Mucosa of rectum (tissue), 2 donors: Measurements from ENCODE around the gene ARL3.
"Not testable (repeated sequence)": the region's sequence is repeated elsewhere in the genome, so short reads cannot be mapped to it uniquely, and the experiment has no call there.

Source experiments
- H3K27ac ChIP-seq, 2 donors: one replicate each; pipeline ENCODE4 v1.7.0; 2013; ENCODE audit warnings: inconsistent platforms in 2 of 2, low read depth in 2 of 2, low read length in 2 of 2
- H3K27me3 ChIP-seq, 2 donors: one replicate each; pipeline ENCODE4 v1.7.0; 2013; ENCODE audit warnings: low read length in 2 of 2; ENCODE audit not compliant: control insufficient read depth in 2 of 2, insufficient read depth in 2 of 2
- H3K36me3 ChIP-seq, 2 donors: one replicate each; pipeline ENCODE4 v1.7.0; 2013; ENCODE audit warnings: low read length in 2 of 2; ENCODE audit not compliant: control insufficient read depth in 2 of 2, insufficient read depth in 2 of 2
- H3K4me1 ChIP-seq, 2 donors: one replicate each; pipeline ENCODE4 v1.7.0; 2013; ENCODE audit warnings: low read length in 2 of 2, mild to moderate bottlenecking in 1 of 2; ENCODE audit not compliant: control insufficient read depth in 2 of 2, insufficient read depth in 2 of 2
- H3K4me3 ChIP-seq, 2 donors: one replicate each; pipeline ENCODE4 v1.7.0; 2013; ENCODE audit warnings: low read length in 2 of 2
- H3K9ac ChIP-seq, 2 donors: one replicate each; pipeline ENCODE4 v1.7.0; 2013; ENCODE audit warnings: low read length in 2 of 2, low read depth in 1 of 2, mild to moderate bottlenecking in 1 of 2
- H3K9me3 ChIP-seq, 2 donors: one replicate each; pipeline ENCODE4 v1.7.0; 2013; ENCODE audit warnings: low read length in 2 of 2; ENCODE audit not compliant: control insufficient read depth in 2 of 2
- donor health status: healthy.
- donor health status: Normal muscosa, but diverticular disease.

The ARL3 gene

DNA sequence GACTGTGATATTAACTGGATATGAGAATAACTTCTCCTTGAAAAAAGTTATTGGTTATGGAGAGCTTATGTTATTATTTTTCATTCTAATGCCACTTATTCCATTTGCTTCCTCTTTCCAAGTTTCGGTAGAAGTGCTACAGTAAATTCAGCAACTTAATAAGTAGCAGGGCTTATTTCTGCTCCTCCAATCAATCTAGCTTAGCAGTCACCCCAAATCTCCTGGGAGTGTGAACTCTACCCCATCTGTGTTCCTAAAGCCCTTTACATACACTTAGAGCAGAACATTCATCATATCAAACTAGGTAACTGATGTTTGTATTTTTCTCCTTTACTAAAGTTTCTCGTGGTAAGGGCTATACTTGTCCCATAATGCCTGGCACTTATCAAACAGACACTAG is 8.7 kb downstream of the ARL3 start:
- no peak overlapping the region for H3K27ac ChIP-seq

DNA sequence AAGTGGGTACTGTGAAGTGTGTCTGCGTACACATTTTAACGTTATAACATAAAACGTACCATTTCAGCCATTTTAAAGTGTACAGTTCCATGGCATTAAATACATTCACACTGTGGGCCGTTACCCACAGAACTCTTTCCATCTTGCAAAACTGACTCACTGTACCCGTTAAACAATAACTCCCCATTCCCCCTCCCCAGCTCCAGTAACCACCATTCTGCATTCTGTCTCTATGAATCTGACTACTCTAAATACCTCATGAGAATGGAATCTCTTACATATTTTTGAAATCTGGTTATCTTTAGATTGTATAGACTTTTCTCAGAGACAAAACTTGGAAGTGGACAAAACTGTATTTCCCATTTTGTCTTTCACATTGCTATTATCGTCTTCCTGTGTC is 9.3 kb downstream of the ARL3 start:
- Histone ChIP-seq H3K27ac (no peak overlapping the region), H3K9ac (no peak overlapping the region), H3K27me3 (no peaks in the 10 kb centered on the region), H3K4me3 (no peak overlapping the region), H3K4me1 (no peaks in the 10 kb centered on the region), H3K9me3 (no peaks in the 10 kb centered on the region), H3K36me3 (peaks cover 0 to 3% of the 10 kb centered on the region in 2 donors)

More for the DNA sequence above, 8.7 kb downstream of the ARL3 start:
- no peaks in the 10 kb centered on the region for H3K4me1 ChIP-seq
- no peak overlapping the region for H3K9ac ChIP-seq
- H3K4me3 ChIP-seq: no peak overlapping the region
- no peaks in the 10 kb centered on the region for H3K27me3 ChIP-seq
- H3K9me3 ChIP-seq: no peaks in the 10 kb centered on the region
- peaks cover 0 to 3% of the 10 kb centered on the region in 2 donors for H3K36me3 ChIP-seq

DNA sequence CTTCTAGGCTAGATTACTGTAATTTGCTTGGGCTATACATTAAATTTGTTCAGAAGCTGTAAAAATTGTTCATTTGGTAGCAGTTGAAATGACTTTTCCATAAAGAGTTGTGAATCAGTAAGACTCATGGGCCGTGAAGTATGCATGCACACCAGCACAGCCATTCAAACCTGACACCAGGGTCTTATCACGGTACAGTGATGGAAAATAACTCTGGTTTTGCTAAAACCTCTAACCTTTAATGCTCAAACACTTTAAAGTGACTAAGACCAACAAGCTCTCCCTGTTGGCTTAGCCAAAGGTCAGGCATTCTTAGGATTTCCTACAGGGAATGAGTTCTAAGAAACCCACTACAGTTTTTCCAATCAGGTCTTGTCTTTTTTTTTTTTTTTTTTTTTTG is 11.5 kb downstream of the ARL3 start:
- H3K4me3 ChIP-seq: no peak overlapping the region
- no peaks in the 10 kb centered on the region for H3K27me3 ChIP-seq
- H3K36me3 ChIP-seq: peaks cover 9 to 16% of the 10 kb centered on the region in 2 donors
- no peaks in the 10 kb centered on the region for H3K4me1 ChIP-seq
- no peak overlapping the region for H3K9ac ChIP-seq
- H3K27ac ChIP-seq: no peak overlapping the region
- H3K9me3 ChIP-seq: no peaks in the 10 kb centered on the region

DNA sequence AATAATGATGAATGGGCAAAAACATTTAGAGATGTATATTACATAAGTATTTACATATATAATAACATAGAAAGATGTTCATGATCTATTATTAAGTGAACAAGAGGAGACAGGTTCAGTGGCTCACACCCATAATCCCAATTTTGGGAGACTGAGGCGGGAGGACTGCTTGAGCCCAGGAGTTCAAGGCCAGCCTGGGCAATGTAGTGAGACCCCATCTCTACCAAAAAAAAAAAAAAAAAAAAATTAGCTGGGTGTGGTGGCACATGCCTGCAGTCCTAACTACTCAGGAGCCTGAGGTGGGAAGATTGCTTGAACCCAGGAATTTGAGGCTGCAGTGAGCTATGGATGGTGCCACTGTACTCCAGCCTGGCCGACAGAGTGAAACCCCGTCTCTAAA is 12.4 kb downstream of the ARL3 start:
- Histone ChIP-seq H3K4me1 (no peaks in the 10 kb centered on the region), H3K27ac (no peak overlapping the region), H3K9ac (no peak overlapping the region), H3K9me3 (no peaks in the 10 kb centered on the region), H3K27me3 (no peaks in the 10 kb centered on the region), H3K4me3 (no peak overlapping the region), H3K36me3 (peaks cover 9 to 20% of the 10 kb centered on the region in 2 donors)

DNA sequence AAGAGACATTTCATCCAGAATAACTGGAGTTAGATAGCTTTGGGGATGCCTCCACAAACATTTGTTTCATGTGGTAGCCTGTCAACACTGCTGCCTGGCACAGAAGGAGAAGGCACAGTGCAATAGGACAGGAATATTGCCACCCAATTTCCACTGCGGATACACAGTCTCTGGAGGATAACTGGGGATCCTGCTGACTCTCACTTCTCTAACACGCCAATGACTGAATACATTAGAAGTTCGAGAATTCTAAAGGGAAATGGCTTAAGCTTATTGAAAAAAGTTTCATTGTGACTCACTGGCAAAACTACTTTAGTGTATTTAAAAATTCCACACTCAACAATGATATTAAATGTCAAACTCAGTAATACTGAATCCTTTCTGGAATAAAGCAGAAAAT is 12.9 kb downstream of the ARL3 start:
- no peak overlapping the region for H3K9ac ChIP-seq
- no peaks in the 10 kb centered on the region for H3K27me3 ChIP-seq
- no peaks in the 10 kb centered on the region for H3K9me3 ChIP-seq
- H3K4me1 ChIP-seq: no peaks in the 10 kb centered on the region
- no peak overlapping the region for H3K4me3 ChIP-seq
- H3K27ac ChIP-seq: no peak overlapping the region
- peaks cover 12 to 20% of the 10 kb centered on the region in 2 donors for H3K36me3 ChIP-seq

DNA sequence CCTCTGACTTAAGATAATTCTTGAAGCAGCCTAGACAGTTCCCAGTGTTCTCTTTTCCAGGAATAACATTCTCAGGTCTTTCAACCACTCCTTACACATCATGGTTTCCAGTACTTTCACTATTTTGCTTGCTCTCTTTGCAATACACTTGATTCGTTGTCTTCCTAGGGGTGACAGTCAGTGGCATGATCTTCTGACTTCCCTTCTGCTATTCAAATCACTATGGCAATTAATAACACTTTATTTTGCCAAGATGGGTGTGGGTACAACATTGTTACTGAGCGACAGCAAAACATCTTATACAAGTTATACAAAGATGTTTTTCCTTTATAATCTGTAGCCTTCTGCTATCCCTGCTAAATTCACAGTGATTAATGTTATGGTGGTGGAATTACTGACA is 15.3 kb downstream of the ARL3 start:
- Histone ChIP-seq H3K4me3 (no peak overlapping the region), H3K27ac (no peak overlapping the region), H3K9ac (no peak overlapping the region), H3K9me3 (no peaks in the 10 kb centered on the region), H3K4me1 (no peaks in the 10 kb centered on the region), H3K27me3 (no peaks in the 10 kb centered on the region), H3K36me3 (peaks cover 12 to 17% of the 10 kb centered on the region in 2 donors)

DNA sequence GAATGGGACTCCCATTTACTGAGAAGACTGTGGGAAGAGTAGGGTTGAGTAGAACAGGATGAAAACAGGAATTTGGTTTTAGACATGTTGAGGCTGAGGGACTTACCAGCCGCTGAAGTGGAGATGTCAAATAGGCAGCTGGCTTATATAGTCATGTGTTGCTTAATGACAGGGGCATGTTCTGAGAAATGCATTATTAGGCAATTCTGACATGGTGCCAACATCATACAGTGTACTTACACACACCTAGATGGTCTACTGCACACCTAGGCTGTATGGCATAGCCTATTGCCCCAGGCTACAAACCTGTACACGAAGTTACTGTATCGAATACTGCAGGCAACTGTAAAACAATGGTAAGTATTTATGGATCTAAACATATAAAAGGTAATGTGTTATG is 17.5 kb downstream of the ARL3 start:
- no peaks in the 10 kb centered on the region for H3K9me3 ChIP-seq
- no peaks in the 10 kb centered on the region for H3K27me3 ChIP-seq
- peaks cover 12 to 19% of the 10 kb centered on the region in 2 donors for H3K36me3 ChIP-seq
- no peak overlapping the region for H3K4me3 ChIP-seq
- H3K4me1 ChIP-seq: no peaks in the 10 kb centered on the region
- H3K9ac ChIP-seq: no peak overlapping the region
- no peak overlapping the region for H3K27ac ChIP-seq

DNA sequence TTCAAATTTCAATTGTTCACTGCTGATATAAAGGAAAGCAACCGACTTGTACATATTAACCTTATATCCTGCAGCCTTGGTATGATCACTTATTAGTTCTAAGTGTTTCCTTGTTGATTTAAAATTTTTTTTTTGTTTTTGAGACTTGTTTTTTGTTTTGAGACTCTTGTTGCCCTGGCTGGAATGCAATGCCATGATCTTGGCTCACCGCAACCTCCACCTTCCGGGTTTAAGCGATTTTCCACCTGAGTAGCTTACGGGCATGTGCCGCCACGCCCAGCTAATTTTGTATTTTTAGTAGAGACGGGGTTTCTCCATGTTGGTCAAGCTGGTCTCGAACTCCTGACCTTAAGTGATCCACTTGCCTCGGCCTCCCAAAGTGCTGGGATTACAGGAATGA is 18.8 kb downstream of the ARL3 start:
- not testable (repeated sequence) for H3K27ac ChIP-seq, H3K27me3 ChIP-seq, H3K4me1 ChIP-seq, H3K9me3 ChIP-seq, H3K9ac ChIP-seq, H3K4me3 ChIP-seq
- peaks cover 12 to 19% of the 10 kb centered on the region in 2 donors for H3K36me3 ChIP-seq

DNA sequence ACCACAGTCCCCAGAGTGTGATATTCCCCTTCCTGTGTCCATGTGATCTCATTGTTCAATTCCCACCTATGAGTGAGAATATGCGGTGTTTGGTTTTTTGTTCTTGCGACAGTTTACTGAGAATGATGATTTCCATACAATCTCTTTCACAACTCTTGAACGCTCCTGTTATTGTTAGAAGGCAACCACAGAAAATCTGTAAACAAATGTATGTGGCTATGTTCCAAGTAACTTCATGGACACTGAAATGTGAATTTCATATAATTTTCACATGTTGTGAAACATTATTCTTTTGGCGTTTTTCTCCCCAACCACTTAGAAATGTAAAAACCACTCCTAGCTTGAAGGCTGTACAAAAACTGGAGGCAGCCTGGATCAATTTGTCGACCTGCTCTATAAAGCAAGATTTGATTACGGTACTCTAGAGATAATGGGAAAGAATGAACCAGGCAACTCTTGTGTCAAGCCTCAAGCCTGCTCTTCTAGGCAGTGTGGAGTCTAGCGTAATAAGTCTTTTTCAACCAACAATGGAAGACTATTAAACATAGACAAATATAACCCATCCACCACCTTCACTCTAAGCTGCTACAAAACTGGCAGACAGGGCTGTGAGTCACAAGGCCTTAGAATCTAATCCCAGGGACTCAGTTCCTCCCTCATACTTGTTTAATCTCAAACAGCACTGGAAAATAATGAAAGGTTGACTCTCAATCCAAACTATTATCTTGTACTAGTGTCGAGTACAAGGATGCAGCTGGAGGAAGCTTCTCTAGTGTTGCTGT is 22.7 kb downstream of the ARL3 start:
- Histone ChIP-seq H3K9ac (no peak overlapping the region), H3K27me3 (no peaks in the 10 kb centered on the region), H3K9me3 (no peaks in the 10 kb centered on the region), H3K4me1 (no peaks in the 10 kb centered on the region), H3K4me3 (no peak overlapping the region), H3K27ac (no peak overlapping the region), H3K36me3 (peaks cover 0 to 3% of the 10 kb centered on the region in 2 donors)

DNA sequence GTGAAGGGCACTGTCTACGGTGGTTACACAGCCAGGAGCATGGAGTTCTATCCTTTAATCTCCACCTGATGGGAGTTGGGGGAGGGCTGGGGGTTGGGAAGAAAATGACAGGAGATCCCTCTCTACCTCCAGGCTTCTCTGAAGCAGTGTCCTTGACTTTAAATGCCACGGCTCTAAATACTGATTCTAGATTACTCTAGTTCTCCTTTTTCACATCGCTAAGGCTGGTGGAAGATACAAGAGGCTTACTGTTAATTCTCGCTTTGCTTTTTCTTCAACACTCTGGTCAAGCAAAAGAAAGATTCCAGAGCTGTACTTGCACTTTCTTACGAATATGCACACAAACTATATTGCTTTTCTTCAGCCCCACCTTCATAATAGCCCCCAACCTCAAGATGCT is 30.5 kb downstream of the ARL3 start:
- H3K36me3 ChIP-seq: peaks cover 4 to 6% of the 10 kb centered on the region in 2 donors
- no peak overlapping the region for H3K27ac ChIP-seq
- H3K27me3 ChIP-seq: no peaks in the 10 kb centered on the region

More for the DNA sequence above, 30.5 kb downstream of the ARL3 start:
- H3K9ac ChIP-seq: no peak overlapping the region
- peaks cover 0 to 5% of the 10 kb centered on the region in 2 donors for H3K4me1 ChIP-seq
- H3K4me3 ChIP-seq: no peak overlapping the region
- no peaks in the 10 kb centered on the region for H3K9me3 ChIP-seq
